ENCODE results near the gene KDM5C.

GRCh38 chrX:53247928-53248327 lies 22.9 kb upstream of the KDM5C start:
- TF ChIP-seq CTCF (IDR thresholded peaks at IDR 0.05 in 8 of 11, conservative IDR thresholded peaks at IDR 0.05 in 3 of 11) (no peak), POLR2A (IDR thresholded peaks at IDR 0.05) (no peak)

All from spleen (tissue), 7 donors.